Stimulated activated naive B cell treated with anti-CD40 and anti-IgM and Interleukin-4, amounts not matched to agents 10 μg/mL and 1 μg/mL and 100 μg/mL, for 72 hours (primary cell): ENCODE data around the gene CELF2.
A peak's percentile ranks its signal among the peaks of the same experiment; 100 is the strongest.

ENCODE experiments used
- ATAC-seq, 2 donors: fragments of 150-1000 bp; cut with Tn5 transposase; replicated peaks; 2 replicates each; pipeline ENCODE4 v1.10.0; 2021; ENCODE audit warnings: moderate library complexity in 1 of 2
- DNase-seq: peaks from one replicate; pipeline ENCODE4 v3.0.0; 2021
- H3K27ac Mint-ChIP-seq: one replicate; pipeline ENCODE4 v1.8.0; 2022; ENCODE audit warnings: mild to moderate bottlenecking, mixed read lengths
- H3K27me3 Mint-ChIP-seq, 2 donors: one replicate each; pipeline ENCODE4 v1.8.0; 2022; ENCODE audit warnings: mixed read lengths in 2 of 2
- H3K36me3 Mint-ChIP-seq, 2 donors: one replicate each; pipeline ENCODE4 v1.8.0; 2022; ENCODE audit warnings: mixed read lengths in 2 of 2, mild to moderate bottlenecking in 1 of 2
- H3K4me1 Mint-ChIP-seq, 2 donors: one replicate each; pipeline ENCODE4 v1.8.0; 2022; ENCODE audit warnings: mixed read lengths in 2 of 2, mild to moderate bottlenecking in 1 of 2
- H3K4me3 Mint-ChIP-seq, 2 donors: one replicate each; pipeline ENCODE4 v1.8.0; 2022; ENCODE audit warnings: mild to moderate bottlenecking in 2 of 2, mixed read lengths in 2 of 2, moderate library complexity in 1 of 2
- H3K9me3 Mint-ChIP-seq, 2 donors: one replicate each; pipeline ENCODE4 v1.8.0; 2022; ENCODE audit warnings: mixed read lengths in 2 of 2, mild to moderate bottlenecking in 1 of 2

CELF2 gene

DNA sequence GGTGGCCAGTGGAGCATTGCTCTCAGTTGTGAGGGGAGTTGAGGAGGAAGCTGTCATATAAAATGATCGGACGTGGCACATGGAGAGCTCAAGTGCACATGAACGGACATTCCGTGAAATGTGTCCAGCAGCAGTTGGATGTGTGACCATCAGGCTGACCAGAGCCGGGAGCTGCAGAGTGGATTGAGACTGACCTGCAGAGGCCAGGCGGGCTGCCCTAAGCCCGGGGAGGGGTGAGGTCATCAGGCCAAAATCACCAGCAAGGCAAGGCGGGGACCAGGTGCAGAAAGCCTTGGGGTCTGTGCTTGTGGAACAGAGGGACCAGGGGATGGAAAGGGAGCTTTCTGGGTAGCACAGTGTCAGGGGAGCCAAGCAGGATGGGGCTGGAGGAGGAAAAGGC lies 279.5 kb downstream of the CELF2 start:
- Mint-ChIP-seq H3K9me3 (peaks cover 0 to 1% of the 10 kb centered on the region in 2 donors), H3K36me3 (peaks cover 47 to 84% of the 10 kb centered on the region in 2 donors), H3K27ac (peak overlapping the region; percentile 90), H3K27me3 (no peaks in the 10 kb centered on the region), H3K4me1 (peaks cover 11 to 14% of the 10 kb centered on the region in 2 donors), H3K4me3 (peak overlapping the region in 1 of 2 donors; percentile 4)
- DNase-seq (no peak), ATAC-seq (no peak)

- peaks cover 0 to 5% of the 10 kb centered on the region in 2 donors for H3K9me3 Mint-ChIP-seq
- DNase-seq (no peak), ATAC-seq (no peak)
- peak overlapping the region; percentile 90 for H3K27ac Mint-ChIP-seq
- peak overlapping the region in 1 of 2 donors; percentile 32 for H3K4me3 Mint-ChIP-seq
- no peaks in the 10 kb centered on the region for H3K27me3 Mint-ChIP-seq
- peaks cover 13 to 14% of the 10 kb centered on the region in 2 donors for H3K4me1 Mint-ChIP-seq
- peaks cover 52 to 87% of the 10 kb centered on the region in 2 donors for H3K36me3 Mint-ChIP-seq
These were observed 280.4 kb downstream of the CELF2 start for GRCh38 chr10:11298116-11298515.

DNA sequence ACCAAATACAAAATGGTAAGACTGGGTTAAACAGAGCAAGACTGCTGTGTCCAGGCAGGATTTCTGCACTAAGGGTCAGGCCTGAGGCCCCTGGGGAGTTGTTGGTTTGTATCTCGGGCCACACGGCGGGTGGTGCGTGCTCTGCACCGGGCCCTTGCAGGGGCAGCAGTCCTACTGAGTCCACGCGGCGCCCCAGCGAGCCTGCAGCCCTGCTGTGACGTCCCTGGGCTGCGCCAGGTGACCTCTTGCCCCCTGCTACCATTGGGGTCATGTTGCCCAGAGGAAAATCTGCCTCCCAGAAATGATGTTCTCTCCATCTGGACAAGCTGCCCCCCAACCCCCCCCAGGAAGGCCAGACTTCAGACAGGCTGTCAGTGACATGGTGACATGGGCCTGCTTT lies 281.5 kb downstream of the CELF2 start:
- Mint-ChIP-seq H3K4me1 (peaks cover 14 to 17% of the 10 kb centered on the region in 2 donors), H3K27me3 (no peaks in the 10 kb centered on the region), H3K9me3 (peaks cover under 1 to 5% of the 10 kb centered on the region in 2 donors), H3K4me3 (no peak overlapping the region), H3K36me3 (peaks cover 56 to 88% of the 10 kb centered on the region in 2 donors), H3K27ac (peak overlapping the region; percentile 83)
- ATAC-seq (no peak), DNase-seq (no peak)

GRCh38 chr10:11300026-11300425 lies 282.4 kb downstream of the CELF2 start:
- H3K36me3 Mint-ChIP-seq: peaks cover 65 to 91% of the 10 kb centered on the region in 2 donors
- H3K9me3 Mint-ChIP-seq: peaks cover 2 to 5% of the 10 kb centered on the region in 2 donors
- peaks cover 14 to 17% of the 10 kb centered on the region in 2 donors for H3K4me1 Mint-ChIP-seq
- no peaks in the 10 kb centered on the region for H3K27me3 Mint-ChIP-seq
- no peak for DNase-seq
- ATAC-seq: no peak
- no peak overlapping the region for H3K4me3 Mint-ChIP-seq
- H3K27ac Mint-ChIP-seq: peak overlapping the region; percentile 47

DNA sequence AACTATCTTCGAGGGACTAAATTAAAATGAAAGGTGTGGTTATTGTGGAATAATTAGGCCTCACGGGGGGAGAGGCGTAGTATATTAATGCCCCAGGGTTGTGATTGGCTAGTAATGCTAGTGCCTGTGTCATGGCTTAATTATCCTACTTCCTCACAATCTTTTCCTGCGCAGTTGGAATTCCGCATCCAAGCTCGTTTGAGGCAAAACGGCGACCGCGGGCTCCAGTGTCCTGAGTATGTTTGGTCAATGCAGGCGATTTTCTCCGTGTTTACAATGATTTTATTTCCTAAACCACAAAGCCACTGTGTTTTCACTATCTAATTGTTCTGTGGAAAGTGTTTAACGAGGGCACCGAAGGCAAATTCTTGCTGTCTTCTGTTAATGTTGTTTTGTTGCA lies 282.9 kb downstream of the CELF2 start:
- Mint-ChIP-seq H3K4me1 (peaks cover 14 to 17% of the 10 kb centered on the region in 2 donors), H3K4me3 (no peak overlapping the region), H3K27me3 (no peaks in the 10 kb centered on the region), H3K9me3 (peaks cover 2 to 5% of the 10 kb centered on the region in 2 donors), H3K27ac (peak overlapping the region; percentile 47), H3K36me3 (peaks cover 70 to 91% of the 10 kb centered on the region in 2 donors)
- no peak for DNase-seq
- no peak for ATAC-seq

DNA sequence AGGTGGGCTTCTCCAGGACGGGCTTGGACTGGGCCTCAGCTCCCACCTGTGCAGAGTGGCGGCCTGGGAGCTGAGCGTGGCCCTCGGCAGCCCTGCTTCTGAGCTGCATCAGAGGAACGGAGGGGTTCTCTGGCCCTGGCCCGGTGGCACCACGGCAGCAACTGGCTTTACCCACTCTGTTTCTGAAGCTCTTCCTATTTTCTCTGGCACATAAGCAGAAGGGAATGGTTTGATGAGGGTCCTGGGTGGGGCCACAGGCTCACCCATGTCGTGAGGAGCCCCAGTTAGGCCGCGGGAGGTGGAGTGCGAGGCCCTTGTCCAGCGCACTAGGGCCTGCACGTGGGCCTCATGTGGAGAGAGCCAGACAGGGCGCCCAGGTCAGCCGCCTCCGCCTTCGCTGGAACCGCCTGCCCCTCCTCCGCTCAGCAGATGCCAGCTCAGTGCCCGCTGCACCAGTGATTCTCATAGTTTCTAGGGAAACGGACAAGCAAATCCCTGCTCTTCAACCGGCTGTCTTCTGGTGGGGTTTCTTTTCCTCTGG lies 284.0 kb downstream of the CELF2 start:
- H3K27ac Mint-ChIP-seq: peak overlapping the region; percentile 89
- peaks cover 4 to 10% of the 10 kb centered on the region in 2 donors for H3K9me3 Mint-ChIP-seq
- DNase-seq: no peak
- H3K36me3 Mint-ChIP-seq: peaks cover 76 to 91% of the 10 kb centered on the region in 2 donors
- H3K4me1 Mint-ChIP-seq: peaks cover 17% of the 10 kb centered on the region in 2 donors
- peak overlapping the region in 1 of 2 donors; percentile 30 for H3K4me3 Mint-ChIP-seq
- H3K27me3 Mint-ChIP-seq: no peaks in the 10 kb centered on the region
- no peak for ATAC-seq

DNA sequence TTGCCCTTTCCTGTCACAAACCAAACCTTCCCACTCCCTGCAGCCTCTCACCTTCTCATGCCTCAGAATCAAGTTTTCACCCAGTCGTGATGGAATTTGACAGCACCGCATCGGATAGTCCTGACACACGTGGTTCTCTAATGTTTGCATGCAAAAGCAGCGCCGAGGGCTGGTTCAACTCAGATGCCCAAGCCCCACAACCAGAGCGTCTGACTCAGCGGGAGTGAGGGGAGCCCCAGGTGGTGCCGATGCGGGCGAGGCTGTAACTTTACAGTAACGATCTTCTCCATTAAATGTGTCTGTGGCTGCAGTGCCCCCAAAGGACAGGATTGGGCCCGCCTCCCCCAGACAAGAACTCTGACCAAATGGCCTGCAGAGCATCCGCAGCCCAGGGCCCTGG lies 284.5 kb downstream of the CELF2 start:
- Mint-ChIP-seq H3K4me1 (peaks cover 17 to 18% of the 10 kb centered on the region in 2 donors), H3K9me3 (peaks cover 9 to 14% of the 10 kb centered on the region in 2 donors), H3K4me3 (peak overlapping the region in 1 of 2 donors; percentile 22), H3K27me3 (no peaks in the 10 kb centered on the region), H3K27ac (peak overlapping the region; percentile 75), H3K36me3 (peaks cover 76 to 91% of the 10 kb centered on the region in 2 donors)
- ATAC-seq (no peak), DNase-seq (no peak)

DNA sequence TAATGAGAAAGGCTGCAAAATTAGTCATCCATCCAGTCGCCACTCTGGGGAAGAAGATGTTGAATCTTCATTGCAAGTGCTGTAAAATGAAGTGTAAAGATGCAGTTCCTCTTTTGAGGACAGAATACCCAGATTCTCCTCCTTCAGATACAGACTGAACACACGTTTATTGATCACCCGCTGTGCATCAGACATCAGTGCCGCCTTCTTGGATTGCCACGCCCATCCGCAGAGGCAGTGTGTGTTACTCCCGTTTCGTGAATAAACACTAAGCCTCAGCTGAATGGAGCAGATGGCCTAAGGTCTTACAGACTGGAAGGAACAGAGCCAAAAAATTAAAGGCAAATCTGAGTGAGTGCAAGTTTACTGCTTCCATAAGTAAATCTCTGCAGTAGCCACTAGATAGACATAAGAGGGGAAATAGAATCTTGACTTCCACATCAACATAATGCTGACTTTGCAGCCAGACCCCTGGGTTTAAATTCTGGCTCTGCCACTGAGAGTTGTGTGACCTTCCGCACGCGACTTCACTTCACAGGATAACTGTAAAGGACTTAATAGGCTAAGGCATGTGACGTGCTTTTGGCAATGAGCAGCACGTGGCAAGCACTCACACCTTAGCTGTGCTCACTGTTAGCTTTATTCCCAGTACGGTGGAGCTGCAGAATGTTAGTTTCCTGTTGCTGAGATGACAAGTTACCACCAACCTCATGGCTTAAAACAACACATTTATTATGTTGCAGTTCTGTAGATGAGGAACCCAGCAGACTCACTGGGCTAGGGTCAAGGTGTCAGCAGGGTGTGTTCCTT lies 285.9 kb downstream of the CELF2 start:
- ATAC-seq (no peak), DNase-seq (no peak)
- Mint-ChIP-seq H3K4me1 (peaks cover 13 to 18% of the 10 kb centered on the region in 2 donors), H3K36me3 (peaks cover 78 to 93% of the 10 kb centered on the region in 2 donors), H3K27me3 (no peaks in the 10 kb centered on the region), H3K27ac (peak overlapping the region; percentile 72), H3K4me3 (no peak overlapping the region), H3K9me3 (peaks cover 12 to 14% of the 10 kb centered on the region in 2 donors)

GRCh38 chr10:11304906-11305585 lies 287.4 kb downstream of the CELF2 start:
- Mint-ChIP-seq H3K27me3 (no peaks in the 10 kb centered on the region), H3K27ac (no peak overlapping the region), H3K4me1 (peaks cover 25 to 27% of the 10 kb centered on the region in 2 donors), H3K36me3 (peaks cover 82 to 95% of the 10 kb centered on the region in 2 donors), H3K9me3 (peaks cover 13 to 23% of the 10 kb centered on the region in 2 donors), H3K4me3 (no peak overlapping the region)
- no peak for ATAC-seq
- DNase-seq: no peak

GRCh38 chr10:11305825-11306593 lies 288.3 kb downstream of the CELF2 start:
- ATAC-seq: no peak
- Mint-ChIP-seq H3K4me1 (peaks cover 27% of the 10 kb centered on the region in 2 donors), H3K36me3 (peaks cover 86 to 94% of the 10 kb centered on the region in 2 donors), H3K27me3 (no peaks in the 10 kb centered on the region), H3K27ac (peak overlapping the region; percentile 89), H3K4me3 (no peak overlapping the region), H3K9me3 (peaks cover 13 to 23% of the 10 kb centered on the region in 2 donors)
- no peak for DNase-seq

- peaks cover 92 to 99% of the 10 kb centered on the region in 2 donors for H3K36me3 Mint-ChIP-seq
- DNase-seq (no peak), ATAC-seq (no peak)
- H3K4me1 Mint-ChIP-seq: peaks cover 31 to 33% of the 10 kb centered on the region in 2 donors
- H3K27me3 Mint-ChIP-seq: no peaks in the 10 kb centered on the region
- H3K4me3 Mint-ChIP-seq: peak overlapping the region in 1 of 2 donors; percentile 21
- peak overlapping the region; percentile 69 for H3K27ac Mint-ChIP-seq
- peaks cover 17 to 23% of the 10 kb centered on the region in 2 donors for H3K9me3 Mint-ChIP-seq
These were observed 289.3 kb downstream of the CELF2 start for GRCh38 chr10:11307004-11307403.

DNA sequence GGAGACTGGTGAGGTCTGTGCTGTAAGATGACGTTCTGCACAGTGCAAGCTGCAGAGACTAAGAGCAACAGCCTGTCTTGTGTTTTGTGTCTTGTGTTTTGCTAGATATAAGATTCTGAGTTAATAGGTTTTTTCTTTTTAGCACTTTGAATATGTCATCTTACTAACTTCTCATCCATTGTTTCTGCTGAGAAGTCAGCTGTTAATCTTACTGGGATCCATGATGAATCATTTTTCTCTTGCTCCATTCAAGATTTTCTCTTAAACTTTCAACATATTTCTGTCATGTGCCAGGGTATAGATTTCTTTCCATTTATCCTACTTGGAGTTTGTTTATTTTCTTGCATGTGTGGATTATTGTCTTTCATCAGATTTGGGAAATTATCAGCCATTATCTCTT lies 290.3 kb downstream of the CELF2 start:
- H3K27me3 Mint-ChIP-seq: no peaks in the 10 kb centered on the region
- peaks cover 27 to 40% of the 10 kb centered on the region in 2 donors for H3K4me1 Mint-ChIP-seq
- H3K36me3 Mint-ChIP-seq: peaks cover 90 to 98% of the 10 kb centered on the region in 2 donors
- ATAC-seq (no peak), DNase-seq (no peak)
- peak overlapping the region; percentile 31 for H3K27ac Mint-ChIP-seq
- peaks cover 17 to 18% of the 10 kb centered on the region in 2 donors for H3K9me3 Mint-ChIP-seq
- H3K4me3 Mint-ChIP-seq: no peak overlapping the region

DNA sequence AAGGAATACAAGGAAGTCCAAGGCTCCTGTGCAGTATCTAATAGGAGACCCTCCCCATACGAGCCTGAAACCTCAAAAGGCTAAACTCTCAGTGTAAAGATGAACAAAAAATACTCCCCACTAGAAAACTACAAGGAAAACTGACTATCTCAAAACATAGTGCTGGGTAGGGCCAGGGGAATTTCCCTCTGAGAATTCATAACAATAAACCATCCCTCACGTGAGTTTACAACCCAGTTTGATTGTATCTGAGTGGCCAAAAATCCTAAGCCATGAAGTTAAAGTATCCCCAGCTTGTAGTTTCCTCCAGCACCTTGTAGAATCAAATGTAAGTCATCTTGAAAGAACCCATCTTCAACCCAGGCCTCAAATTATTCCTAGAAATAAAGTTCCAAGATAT lies 293.4 kb downstream of the CELF2 start:
- H3K36me3 Mint-ChIP-seq: peaks cover 83 to 90% of the 10 kb centered on the region in 2 donors
- peak overlapping the region; percentile 76 for H3K27ac Mint-ChIP-seq

More for the DNA sequence above, 293.4 kb downstream of the CELF2 start:
- no peak for DNase-seq
- peaks cover 13 to 14% of the 10 kb centered on the region in 2 donors for H3K9me3 Mint-ChIP-seq
- H3K4me1 Mint-ChIP-seq: peaks cover 40 to 51% of the 10 kb centered on the region in 2 donors
- no peak for ATAC-seq
- H3K27me3 Mint-ChIP-seq: no peaks in the 10 kb centered on the region
- H3K4me3 Mint-ChIP-seq: no peak overlapping the region
